Measurements from ENCODE around the gene SND1.

DNA sequence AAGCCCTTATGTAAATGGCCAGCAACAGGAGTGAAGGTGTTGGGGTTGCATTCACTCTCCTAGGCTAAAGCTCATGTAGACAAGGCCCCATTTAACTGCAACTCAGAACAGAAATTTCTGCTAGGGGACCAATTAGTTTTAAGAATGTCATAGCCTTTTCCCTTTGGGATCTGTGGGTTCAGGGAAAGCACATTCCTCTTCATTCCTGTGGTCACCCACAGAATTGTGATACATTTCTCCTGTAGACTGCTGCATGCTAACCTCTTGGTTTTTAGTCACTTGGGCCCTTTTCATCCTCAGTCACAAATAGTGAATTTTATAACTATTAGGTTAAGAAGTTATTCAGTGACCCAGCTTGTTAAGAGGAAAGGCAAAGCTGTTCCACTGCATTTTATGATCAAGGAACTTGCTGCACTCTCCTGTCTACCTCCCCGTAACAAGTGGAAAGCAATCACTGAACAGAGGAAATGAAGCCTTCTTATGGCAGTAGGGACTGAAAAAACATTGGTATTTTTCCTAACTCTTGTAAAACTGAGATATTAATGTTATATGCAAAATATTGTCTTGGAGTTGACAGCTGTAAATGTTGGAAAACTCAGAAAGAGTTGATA, 124.9 kb downstream of the SND1 start:
- TF ChIP-seq, protein P1, sequence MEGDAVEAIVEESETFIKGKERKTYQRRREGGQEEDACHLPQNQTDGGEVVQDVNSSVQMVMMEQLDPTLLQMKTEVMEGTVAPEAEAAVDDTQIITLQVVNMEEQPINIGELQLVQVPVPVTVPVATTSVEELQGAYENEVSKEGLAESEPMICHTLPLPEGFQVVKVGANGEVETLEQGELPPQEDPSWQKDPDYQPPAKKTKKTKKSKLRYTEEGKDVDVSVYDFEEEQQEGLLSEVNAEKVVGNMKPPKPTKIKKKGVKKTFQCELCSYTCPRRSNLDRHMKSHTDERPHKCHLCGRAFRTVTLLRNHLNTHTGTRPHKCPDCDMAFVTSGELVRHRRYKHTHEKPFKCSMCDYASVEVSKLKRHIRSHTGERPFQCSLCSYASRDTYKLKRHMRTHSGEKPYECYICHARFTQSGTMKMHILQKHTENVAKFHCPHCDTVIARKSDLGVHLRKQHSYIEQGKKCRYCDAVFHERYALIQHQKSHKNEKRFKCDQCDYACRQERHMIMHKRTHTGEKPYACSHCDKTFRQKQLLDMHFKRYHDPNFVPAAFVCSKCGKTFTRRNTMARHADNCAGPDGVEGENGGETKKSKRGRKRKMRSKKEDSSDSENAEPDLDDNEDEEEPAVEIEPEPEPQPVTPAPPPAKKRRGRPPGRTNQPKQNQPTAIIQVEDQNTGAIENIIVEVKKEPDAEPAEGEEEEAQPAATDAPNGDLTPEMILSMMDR (IDR thresholded peaks at IDR 0.05; ENCODE audit: insufficient read depth, low read length), result no peak
- TF ChIP-seq POLR2AphosphoS5 (IDR thresholded peaks at IDR 0.05; ENCODE audit: low read depth), result no peak
- TF ChIP-seq, protein P2, sequence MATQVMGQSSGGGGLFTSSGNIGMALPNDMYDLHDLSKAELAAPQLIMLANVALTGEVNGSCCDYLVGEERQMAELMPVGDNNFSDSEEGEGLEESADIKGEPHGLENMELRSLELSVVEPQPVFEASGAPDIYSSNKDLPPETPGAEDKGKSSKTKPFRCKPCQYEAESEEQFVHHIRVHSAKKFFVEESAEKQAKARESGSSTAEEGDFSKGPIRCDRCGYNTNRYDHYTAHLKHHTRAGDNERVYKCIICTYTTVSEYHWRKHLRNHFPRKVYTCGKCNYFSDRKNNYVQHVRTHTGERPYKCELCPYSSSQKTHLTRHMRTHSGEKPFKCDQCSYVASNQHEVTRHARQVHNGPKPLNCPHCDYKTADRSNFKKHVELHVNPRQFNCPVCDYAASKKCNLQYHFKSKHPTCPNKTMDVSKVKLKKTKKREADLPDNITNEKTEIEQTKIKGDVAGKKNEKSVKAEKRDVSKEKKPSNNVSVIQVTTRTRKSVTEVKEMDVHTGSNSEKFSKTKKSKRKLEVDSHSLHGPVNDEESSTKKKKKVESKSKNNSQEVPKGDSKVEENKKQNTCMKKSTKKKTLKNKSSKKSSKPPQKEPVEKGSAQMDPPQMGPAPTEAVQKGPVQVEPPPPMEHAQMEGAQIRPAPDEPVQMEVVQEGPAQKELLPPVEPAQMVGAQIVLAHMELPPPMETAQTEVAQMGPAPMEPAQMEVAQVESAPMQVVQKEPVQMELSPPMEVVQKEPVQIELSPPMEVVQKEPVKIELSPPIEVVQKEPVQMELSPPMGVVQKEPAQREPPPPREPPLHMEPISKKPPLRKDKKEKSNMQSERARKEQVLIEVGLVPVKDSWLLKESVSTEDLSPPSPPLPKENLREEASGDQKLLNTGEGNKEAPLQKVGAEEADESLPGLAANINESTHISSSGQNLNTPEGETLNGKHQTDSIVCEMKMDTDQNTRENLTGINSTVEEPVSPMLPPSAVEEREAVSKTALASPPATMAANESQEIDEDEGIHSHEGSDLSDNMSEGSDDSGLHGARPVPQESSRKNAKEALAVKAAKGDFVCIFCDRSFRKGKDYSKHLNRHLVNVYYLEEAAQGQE (IDR thresholded peaks at IDR 0.05; ENCODE audit: insufficient replicate concordance, low read depth), result no peak

All from HL-60 (cell line).